ENCODE results near the gene NT5C1A.

NT5C1A gene

DNA sequence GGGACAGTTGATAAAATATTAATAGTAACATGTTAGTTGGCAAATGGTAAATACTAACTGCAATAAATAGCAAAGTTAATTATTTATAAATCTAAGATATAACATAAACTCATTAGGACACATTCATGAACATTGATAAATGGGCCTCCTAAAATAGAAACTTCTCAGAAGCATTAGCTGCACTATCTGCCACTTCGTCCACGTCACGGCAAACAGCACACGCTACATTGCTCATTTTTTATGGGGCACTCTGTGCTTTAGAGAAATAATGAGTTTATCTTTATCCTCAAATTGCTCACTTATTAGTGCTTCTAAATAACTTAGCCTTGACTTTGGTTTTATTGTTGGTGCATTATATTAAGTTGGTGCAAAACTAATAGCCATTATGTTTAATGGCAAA is 35.6 kb upstream of the NT5C1A start:
- ChIA-PET POLR2A (no interaction called here), CTCF (interaction anchor here (1.6 kb wide), 1 partner anchor 12 kb away, joined by 6 read pairs; no protein-coding TSS in a partner anchor)
- H3K27ac ChIP-seq (ENCODE audit: extremely low read depth, low read depth, low read length): no peak overlapping the region
- H3K36me3 ChIP-seq (ENCODE audit: control insufficient read depth in 2 of 2, insufficient read depth in 1 of 2, low read length in 2 of 2): no peaks in the 10 kb centered on the region
- H3K4me1 ChIP-seq (ENCODE audit: control insufficient read depth, insufficient read depth, low read length): no peaks in the 10 kb centered on the region
- no peak for TF ChIP-seq ZNF544 (tag by site-specific recombination; IDR thresholded peaks at IDR 0.05)
- TF ChIP-seq ZNF394 (tag by site-specific recombination; IDR thresholded peaks at IDR 0.05; ENCODE audit: borderline replicate concordance): no peak
- TF ChIP-seq, protein P1, sequence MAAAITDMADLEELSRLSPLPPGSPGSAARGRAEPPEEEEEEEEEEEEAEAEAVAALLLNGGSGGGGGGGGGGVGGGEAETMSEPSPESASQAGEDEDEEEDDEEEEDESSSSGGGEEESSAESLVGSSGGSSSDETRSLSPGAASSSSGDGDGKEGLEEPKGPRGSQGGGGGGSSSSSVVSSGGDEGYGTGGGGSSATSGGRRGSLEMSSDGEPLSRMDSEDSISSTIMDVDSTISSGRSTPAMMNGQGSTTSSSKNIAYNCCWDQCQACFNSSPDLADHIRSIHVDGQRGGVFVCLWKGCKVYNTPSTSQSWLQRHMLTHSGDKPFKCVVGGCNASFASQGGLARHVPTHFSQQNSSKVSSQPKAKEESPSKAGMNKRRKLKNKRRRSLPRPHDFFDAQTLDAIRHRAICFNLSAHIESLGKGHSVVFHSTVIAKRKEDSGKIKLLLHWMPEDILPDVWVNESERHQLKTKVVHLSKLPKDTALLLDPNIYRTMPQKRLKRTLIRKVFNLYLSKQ (tag by site-specific recombination; IDR thresholded peaks at IDR 0.05; ENCODE audit: borderline replicate concordance): no peak
- no peak for TF ChIP-seq ZNF610 (tag by site-specific recombination; IDR thresholded peaks at IDR 0.05; ENCODE audit: borderline replicate concordance)
- no peak for TF ChIP-seq ZNF555 (tag by site-specific recombination; conservative IDR thresholded peaks at IDR 0.05)
- no peak for TF ChIP-seq ZNF561 (tag by site-specific recombination; IDR thresholded peaks at IDR 0.05; ENCODE audit: borderline replicate concordance)
- no peak for TF ChIP-seq ZNF146 (tag by site-specific recombination; IDR thresholded peaks at IDR 0.05)
- TF ChIP-seq ZNF155 (tag by site-specific recombination; IDR thresholded peaks at IDR 0.05): no peak
- no peak for TF ChIP-seq ZNF114 (tag by site-specific recombination; IDR thresholded peaks at IDR 0.05)
- TF ChIP-seq ZNF624 (tag by site-specific recombination; IDR thresholded peaks at IDR 0.05): no peak
- no peak for TF ChIP-seq ZNF843 (tag by site-specific recombination; IDR thresholded peaks at IDR 0.05)
- TF ChIP-seq, protein P2, sequence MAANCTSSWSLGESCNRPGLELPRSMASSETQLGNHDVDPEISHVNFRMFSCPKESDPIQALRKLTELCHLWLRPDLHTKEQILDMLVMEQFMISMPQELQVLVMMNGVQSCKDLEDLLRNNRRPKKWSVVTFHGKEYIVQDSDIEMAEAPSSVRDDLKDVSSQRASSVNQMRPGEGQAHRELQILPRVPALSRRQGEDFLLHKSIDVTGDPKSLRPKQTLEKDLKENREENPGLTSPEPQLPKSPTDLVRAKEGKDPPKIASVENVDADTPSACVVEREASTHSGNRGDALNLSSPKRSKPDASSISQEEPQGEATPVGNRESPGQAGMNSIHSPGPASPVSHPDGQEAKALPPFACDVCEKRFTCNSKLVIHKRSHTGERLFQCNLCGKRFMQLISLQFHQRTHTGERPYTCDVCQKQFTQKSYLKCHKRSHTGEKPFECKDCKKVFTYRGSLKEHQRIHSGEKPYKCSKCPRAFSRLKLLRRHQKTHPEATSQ (tag by site-specific recombination; IDR thresholded peaks at IDR 0.05): no peak
- TF ChIP-seq, protein P3, sequence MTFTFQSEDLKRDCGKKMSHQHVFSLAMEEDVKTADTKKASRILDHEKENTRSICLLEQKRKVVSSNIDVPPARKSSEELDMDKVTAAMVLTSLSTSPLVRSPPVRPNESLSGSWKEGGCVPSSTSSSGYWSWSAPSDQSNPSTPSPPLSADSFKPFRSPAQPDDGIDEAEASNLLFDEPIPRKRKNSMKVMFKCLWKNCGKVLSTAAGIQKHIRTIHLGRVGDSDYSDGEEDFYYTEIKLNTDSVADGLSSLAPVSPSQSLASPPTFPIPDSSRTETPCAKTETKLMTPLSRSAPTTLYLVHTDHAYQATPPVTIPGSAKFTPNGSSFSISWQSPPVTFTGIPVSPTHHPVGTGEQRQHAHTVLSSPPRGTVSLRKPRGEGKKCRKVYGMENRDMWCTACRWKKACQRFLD (tag by site-specific recombination; IDR thresholded peaks at IDR 0.05): no peak
- H3K4me3 ChIP-seq (ENCODE audit: low read depth, low read length): no peak overlapping the region
- no peaks in the 10 kb centered on the region for H3K9me3 ChIP-seq (ENCODE audit: control insufficient read depth, insufficient read depth, low read depth, low read length)

DNA sequence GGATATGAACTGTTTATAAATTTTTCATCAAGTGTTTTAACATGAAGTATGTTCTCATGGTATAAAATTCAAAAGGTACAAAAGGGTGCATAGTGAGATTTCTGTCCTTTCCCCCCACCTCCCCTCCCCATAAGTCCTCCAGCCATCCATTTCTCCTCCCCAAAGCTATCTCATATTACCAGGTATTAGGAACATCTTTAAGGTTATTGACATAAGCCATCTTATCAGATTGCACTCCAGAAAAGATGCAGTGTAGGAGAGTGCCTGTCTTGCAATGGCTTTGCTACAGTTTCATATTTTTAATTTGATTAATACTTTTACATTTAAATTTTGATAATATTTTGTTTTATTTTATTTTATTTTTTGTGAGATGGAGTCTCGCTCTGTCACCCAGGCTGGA is 32.9 kb upstream of the NT5C1A start:
- Histone ChIP-seq H3K36me3 (ENCODE audit: control insufficient read depth in 2 of 2, insufficient read depth in 1 of 2, low read length in 2 of 2) (no peaks in the 10 kb centered on the region), H3K4me3 (ENCODE audit: low read depth, low read length) (no peak overlapping the region), H3K27ac (ENCODE audit: extremely low read depth, low read depth, low read length) (no peak overlapping the region), H3K9me3 (ENCODE audit: control insufficient read depth, insufficient read depth, low read depth, low read length) (no peaks in the 10 kb centered on the region), H3K4me1 (ENCODE audit: control insufficient read depth, insufficient read depth, low read length) (no peaks in the 10 kb centered on the region)
- ChIA-PET CTCF (interaction anchor here (0.6 to 3.9 kb wide), 5 partner anchors 11 to 1342 kb away, joined by 3 to 41 read pairs (median 4); no protein-coding TSS in a partner anchor), POLR2A (no interaction called here)
- TF ChIP-seq ZNF501 (tag by site-specific recombination; IDR thresholded peaks at IDR 0.05) (no peak), ZNF202 (tag by site-specific recombination; IDR thresholded peaks at IDR 0.05; ENCODE audit: borderline replicate concordance) (no peak), MZF1 (tag by site-specific recombination; IDR thresholded peaks at IDR 0.05; ENCODE audit: borderline replicate concordance) (no peak), GFI1B (tag by site-specific recombination; IDR thresholded peaks at IDR 0.05) (no peak), ZNF416 (tag by site-specific recombination; IDR thresholded peaks at IDR 0.05) (no peak), ZNF664 (tag by site-specific recombination; IDR thresholded peaks at IDR 0.05) (no peak)
- TF ChIP-seq, protein P4, sequence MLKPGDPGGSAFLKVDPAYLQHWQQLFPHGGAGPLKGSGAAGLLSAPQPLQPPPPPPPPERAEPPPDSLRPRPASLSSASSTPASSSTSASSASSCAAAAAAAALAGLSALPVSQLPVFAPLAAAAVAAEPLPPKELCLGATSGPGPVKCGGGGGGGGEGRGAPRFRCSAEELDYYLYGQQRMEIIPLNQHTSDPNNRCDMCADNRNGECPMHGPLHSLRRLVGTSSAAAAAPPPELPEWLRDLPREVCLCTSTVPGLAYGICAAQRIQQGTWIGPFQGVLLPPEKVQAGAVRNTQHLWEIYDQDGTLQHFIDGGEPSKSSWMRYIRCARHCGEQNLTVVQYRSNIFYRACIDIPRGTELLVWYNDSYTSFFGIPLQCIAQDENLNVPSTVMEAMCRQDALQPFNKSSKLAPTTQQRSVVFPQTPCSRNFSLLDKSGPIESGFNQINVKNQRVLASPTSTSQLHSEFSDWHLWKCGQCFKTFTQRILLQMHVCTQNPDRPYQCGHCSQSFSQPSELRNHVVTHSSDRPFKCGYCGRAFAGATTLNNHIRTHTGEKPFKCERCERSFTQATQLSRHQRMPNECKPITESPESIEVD (tag by site-specific recombination; IDR thresholded peaks at IDR 0.05): no peak
- TF ChIP-seq, protein P5, sequence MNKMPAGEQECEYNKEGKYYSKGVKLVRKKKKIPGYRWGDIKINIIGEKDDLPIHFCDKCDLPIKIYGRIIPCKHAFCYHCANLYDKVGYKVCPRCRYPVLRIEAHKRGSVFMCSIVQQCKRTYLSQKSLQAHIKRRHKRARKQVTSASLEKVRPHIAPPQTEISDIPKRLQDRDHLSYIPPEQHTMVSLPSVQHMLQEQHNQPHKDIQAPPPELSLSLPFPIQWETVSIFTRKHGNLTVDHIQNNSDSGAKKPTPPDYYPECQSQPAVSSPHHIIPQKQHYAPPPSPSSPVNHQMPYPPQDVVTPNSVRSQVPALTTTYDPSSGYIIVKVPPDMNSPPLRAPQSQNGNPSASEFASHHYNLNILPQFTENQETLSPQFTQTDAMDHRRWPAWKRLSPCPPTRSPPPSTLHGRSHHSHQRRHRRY (tag by site-specific recombination; IDR thresholded peaks at IDR 0.05): no peak
- TF ChIP-seq, protein P6, sequence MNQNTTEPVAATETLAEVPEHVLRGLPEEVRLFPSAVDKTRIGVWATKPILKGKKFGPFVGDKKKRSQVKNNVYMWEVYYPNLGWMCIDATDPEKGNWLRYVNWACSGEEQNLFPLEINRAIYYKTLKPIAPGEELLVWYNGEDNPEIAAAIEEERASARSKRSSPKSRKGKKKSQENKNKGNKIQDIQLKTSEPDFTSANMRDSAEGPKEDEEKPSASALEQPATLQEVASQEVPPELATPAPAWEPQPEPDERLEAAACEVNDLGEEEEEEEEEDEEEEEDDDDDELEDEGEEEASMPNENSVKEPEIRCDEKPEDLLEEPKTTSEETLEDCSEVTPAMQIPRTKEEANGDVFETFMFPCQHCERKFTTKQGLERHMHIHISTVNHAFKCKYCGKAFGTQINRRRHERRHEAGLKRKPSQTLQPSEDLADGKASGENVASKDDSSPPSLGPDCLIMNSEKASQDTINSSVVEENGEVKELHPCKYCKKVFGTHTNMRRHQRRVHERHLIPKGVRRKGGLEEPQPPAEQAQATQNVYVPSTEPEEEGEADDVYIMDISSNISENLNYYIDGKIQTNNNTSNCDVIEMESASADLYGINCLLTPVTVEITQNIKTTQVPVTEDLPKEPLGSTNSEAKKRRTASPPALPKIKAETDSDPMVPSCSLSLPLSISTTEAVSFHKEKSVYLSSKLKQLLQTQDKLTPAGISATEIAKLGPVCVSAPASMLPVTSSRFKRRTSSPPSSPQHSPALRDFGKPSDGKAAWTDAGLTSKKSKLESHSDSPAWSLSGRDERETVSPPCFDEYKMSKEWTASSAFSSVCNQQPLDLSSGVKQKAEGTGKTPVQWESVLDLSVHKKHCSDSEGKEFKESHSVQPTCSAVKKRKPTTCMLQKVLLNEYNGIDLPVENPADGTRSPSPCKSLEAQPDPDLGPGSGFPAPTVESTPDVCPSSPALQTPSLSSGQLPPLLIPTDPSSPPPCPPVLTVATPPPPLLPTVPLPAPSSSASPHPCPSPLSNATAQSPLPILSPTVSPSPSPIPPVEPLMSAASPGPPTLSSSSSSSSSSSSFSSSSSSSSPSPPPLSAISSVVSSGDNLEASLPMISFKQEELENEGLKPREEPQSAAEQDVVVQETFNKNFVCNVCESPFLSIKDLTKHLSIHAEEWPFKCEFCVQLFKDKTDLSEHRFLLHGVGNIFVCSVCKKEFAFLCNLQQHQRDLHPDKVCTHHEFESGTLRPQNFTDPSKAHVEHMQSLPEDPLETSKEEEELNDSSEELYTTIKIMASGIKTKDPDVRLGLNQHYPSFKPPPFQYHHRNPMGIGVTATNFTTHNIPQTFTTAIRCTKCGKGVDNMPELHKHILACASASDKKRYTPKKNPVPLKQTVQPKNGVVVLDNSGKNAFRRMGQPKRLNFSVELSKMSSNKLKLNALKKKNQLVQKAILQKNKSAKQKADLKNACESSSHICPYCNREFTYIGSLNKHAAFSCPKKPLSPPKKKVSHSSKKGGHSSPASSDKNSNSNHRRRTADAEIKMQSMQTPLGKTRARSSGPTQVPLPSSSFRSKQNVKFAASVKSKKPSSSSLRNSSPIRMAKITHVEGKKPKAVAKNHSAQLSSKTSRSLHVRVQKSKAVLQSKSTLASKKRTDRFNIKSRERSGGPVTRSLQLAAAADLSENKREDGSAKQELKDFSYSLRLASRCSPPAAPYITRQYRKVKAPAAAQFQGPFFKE (tag by site-specific recombination; IDR thresholded peaks at IDR 0.05; ENCODE audit: borderline replicate concordance): no peak

All from HEK293 (cell line).